ENCODE data around the gene GATA1. TPM values are rescaled to one million over a fixed set of nuclear protein-coding genes. Genes with fewer than 3 reads are reported as not detected.

GATA1 gene
- total RNA-seq, 1 donor from 2014 or later = not detected

DNA sequence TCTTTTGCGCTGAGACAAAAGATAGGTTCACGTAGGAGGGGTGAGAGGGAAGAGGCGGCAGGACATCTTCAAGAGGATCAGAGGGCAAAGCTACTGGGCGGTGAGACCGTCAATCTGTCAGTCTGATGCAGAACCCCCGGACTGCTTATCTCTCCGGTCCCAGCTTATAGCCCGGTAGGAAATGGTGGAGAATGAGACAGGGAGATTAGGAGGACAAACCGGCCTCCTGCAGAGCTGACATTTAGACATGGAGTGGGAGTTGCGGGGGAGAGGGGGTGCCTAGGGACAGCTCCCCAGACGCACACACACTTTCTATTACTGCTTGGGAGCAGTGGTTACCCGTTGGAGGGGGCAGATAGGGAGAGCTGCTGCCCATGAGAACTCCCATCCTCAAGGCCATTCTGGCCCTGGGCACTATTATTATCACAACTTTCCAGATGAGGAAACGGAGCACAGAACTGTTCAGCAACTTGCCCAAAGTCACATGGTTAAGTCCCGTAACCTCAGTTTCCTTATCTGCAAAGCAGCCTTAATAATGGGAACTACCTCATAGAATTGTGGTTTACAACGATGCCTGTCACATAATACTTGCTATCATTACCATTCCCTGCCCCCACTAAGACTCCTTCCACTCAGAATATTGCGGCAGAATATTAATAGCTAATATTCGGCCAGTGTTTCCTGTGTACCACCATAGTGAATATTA, 14.3 kb downstream of the GATA1 start:
- H3K4me1 ChIP-seq (ENCODE audit: insufficient read depth, low read length) = peaks cover 10% of the 10 kb centered on the region
- no peak for DNase-seq (ENCODE audit: low read depth)
- H3K27me3 ChIP-seq (ENCODE audit: insufficient read depth, low read length) = no peaks in the 10 kb centered on the region
- TF ChIP-seq CTCF (IDR thresholded peaks at IDR 0.05; ENCODE audit: insufficient read depth, low read depth, low read length) (no peak), EZH2 (IDR thresholded peaks at IDR 0.05; ENCODE audit: insufficient read depth, low read length) (no peak)
- peak overlapping the region; percentile 97 for H2AFZ ChIP-seq (ENCODE audit: low read depth, low read length)
- Mint-ChIP-seq H3K9me3 (ENCODE audit: unreplicated experiment) (no peaks in the 10 kb centered on the region), H3K27ac (ENCODE audit: unreplicated experiment) (peak overlapping the region; percentile 98), H3K27me3 (ENCODE audit: low read depth, unreplicated experiment) (no peaks in the 10 kb centered on the region), H3K4me1 (ENCODE audit: low read depth, unreplicated experiment) (peaks cover 4% of the 10 kb centered on the region), H3K4me3 (ENCODE audit: unreplicated experiment) (peak overlapping the region; percentile 95), H3K36me3 (ENCODE audit: low read depth, unreplicated experiment) (no peaks in the 10 kb centered on the region)
- no peaks in the 10 kb centered on the region for H3K9me3 ChIP-seq (ENCODE audit: insufficient read depth, low read depth, low read length)
- no peaks in the 10 kb centered on the region for H3K79me2 ChIP-seq (ENCODE audit: insufficient read depth, low read length)
- peak overlapping the region; percentile 98 for H3K4me2 ChIP-seq (ENCODE audit: low read length)
- H3K36me3 ChIP-seq (ENCODE audit: insufficient read depth, low read length) = no peaks in the 10 kb centered on the region
- H4K20me1 ChIP-seq (ENCODE audit: insufficient read depth, low read length) = no peaks in the 10 kb centered on the region
- FAIRE-seq = no peak
- H3K27ac ChIP-seq (ENCODE audit: low read depth, low read length) = peak overlapping the region; percentile 95
- H3K9ac ChIP-seq (ENCODE audit: low read length) = peak overlapping the region; percentile 95
- H3K4me3 ChIP-seq (ENCODE audit: insufficient read depth, low read depth, low read length) = peak overlapping the region; percentile 69

DNA sequence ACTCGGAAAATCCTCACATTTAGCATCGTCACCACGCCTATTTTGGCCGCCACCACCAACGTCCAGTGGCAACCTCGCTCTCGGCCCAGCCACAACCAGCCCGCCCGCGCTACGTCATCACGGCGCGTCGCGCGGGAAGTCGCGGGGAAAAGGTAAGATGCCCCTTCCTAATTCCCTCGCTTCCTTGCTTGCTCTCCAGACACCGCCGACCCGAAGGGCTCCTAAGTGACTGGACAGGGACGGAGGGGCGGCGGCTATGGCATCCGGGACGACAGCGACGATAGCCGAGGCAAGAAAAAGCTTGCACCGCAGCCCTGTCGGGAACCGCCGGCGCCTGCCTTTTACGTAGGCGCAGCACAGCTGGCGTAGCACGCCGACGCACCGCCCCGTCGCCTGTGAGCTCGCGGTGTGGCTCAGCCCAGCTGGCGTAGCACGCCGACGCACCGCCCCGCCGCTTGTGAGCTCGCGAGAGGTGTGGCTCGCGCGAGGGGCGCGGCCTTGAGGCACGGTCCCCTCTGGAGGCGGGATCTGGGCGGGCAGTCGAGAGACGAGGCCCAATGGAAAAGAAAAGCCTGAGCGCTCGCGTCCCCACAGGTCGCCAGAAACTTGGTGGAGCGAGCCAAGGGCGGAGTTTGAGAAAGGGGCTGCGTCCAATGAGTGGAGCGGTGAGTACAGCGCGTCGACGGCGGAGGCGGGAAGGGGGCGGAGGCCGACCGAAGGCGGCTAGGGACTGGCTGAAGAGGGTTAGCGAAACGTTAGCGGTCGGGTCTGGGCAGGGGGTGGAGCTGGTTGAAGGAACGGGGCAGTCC, 15.1 kb downstream of the GATA1 start, which contains the start of gene HDAC6:
HDAC6 (plus strand) TSS at position 788 of the 809 bp plus-strand sequence. CDS start 626 bp downstream, outside the sequence.
- Histone ChIP-seq H3K9ac (ENCODE audit: low read length) (peak within 1 kb of the TSS; percentile 96), H3K9me3 (ENCODE audit: insufficient read depth, low read depth, low read length) (no peaks in the 10 kb centered on the region), H3K4me3 (ENCODE audit: insufficient read depth, low read depth, low read length) (peak within 1 kb of the TSS; percentile 69), H3K27ac (ENCODE audit: low read depth, low read length) (peak within 1 kb of the TSS; percentile 95), H3K4me1 (ENCODE audit: insufficient read depth, low read length) (peaks cover 10% of the 10 kb centered on the region), H2AFZ (ENCODE audit: low read depth, low read length) (peak within 1 kb of the TSS; percentile 97), H4K20me1 (ENCODE audit: insufficient read depth, low read length) (no peaks in the 10 kb centered on the region), H3K4me2 (ENCODE audit: low read length) (peak within 1 kb of the TSS; percentile 98), H3K79me2 (ENCODE audit: insufficient read depth, low read length) (no peaks in the 10 kb centered on the region), H3K27me3 (ENCODE audit: insufficient read depth, low read length) (no peaks in the 10 kb centered on the region), H3K36me3 (ENCODE audit: insufficient read depth, low read length) (no peaks in the 10 kb centered on the region)
- no peaks in the 10 kb centered on the region for H3K27me3 Mint-ChIP-seq (ENCODE audit: low read depth, unreplicated experiment)
- H3K9me3 Mint-ChIP-seq (ENCODE audit: unreplicated experiment) = no peaks in the 10 kb centered on the region
- TF ChIP-seq CTCF (IDR thresholded peaks at IDR 0.05; ENCODE audit: insufficient read depth, low read depth, low read length) (no peak), EZH2 (IDR thresholded peaks at IDR 0.05; ENCODE audit: insufficient read depth, low read length) (no peak)
- peaks cover 3% of the 10 kb centered on the region for H3K4me1 Mint-ChIP-seq (ENCODE audit: low read depth, unreplicated experiment)
- DNase-seq (ENCODE audit: low read depth) (peak; percentile 95), FAIRE-seq (peak; percentile 49)
- H3K36me3 Mint-ChIP-seq (ENCODE audit: low read depth, unreplicated experiment) = no peaks in the 10 kb centered on the region
- H3K27ac Mint-ChIP-seq (ENCODE audit: unreplicated experiment) = peak within 1 kb of the TSS; percentile 100
- peak within 1 kb of the TSS; percentile 95 for H3K4me3 Mint-ChIP-seq (ENCODE audit: unreplicated experiment)
